Mesothelial cell of epicardium (in vitro differentiated cells): ENCODE results near the gene OR13C9. TPM values are rescaled to one million over a fixed set of nuclear protein-coding genes. Genes with fewer than 3 reads are reported as not detected.
"Not testable (repeated sequence)": the region's sequence is repeated elsewhere in the genome, so short reads cannot be mapped to it uniquely, and the experiment has no call there.

Source experiments
- DNase-seq, 2 experiments: peaks; one replicate each; pipeline ENCODE4 v3.0.0; 2021; ENCODE audit warnings: low spot score in 2 of 2; ENCODE audit not compliant: unreplicated experiment in 2 of 2
- H3K27ac Mint-ChIP-seq: 2 replicates; pipeline ENCODE4 v1.8.0; 2021; ENCODE audit warnings: mixed read lengths
- H3K27me3 Mint-ChIP-seq: 2 replicates; pipeline ENCODE4 v1.8.0; 2021; ENCODE audit warnings: low read depth, mixed read lengths
- H3K36me3 Mint-ChIP-seq: 2 replicates; pipeline ENCODE4 v1.8.0; 2021; ENCODE audit warnings: mixed read lengths
- H3K4me1 Mint-ChIP-seq: 2 replicates; pipeline ENCODE4 v1.8.0; 2021; ENCODE audit warnings: mixed read lengths
- H3K4me3 Mint-ChIP-seq: 2 replicates; pipeline ENCODE4 v1.8.0; 2021; ENCODE audit warnings: mild to moderate bottlenecking, moderate library complexity, mixed read lengths
- H3K9me3 Mint-ChIP-seq: 2 replicates; pipeline ENCODE4 v1.8.0; 2021; ENCODE audit warnings: mixed read lengths
- CTCF ChIP-seq: fragments of 200-600 bp; sonication (generic); IDR thresholded peaks from one replicate; pipeline ENCODE4 v1.5.0; 2021; ENCODE audit warnings: antibody characterized with exemption; ENCODE audit not compliant: unreplicated experiment
- total RNA-seq: library from RNA; stranded (reverse); gene quantifications from 3 replicates; pipeline ENCODE4 v1.2.1, GENCODE V29; 2021

Gene OR13C9
- total RNA-seq, result not detected in 3 replicates

DNA sequence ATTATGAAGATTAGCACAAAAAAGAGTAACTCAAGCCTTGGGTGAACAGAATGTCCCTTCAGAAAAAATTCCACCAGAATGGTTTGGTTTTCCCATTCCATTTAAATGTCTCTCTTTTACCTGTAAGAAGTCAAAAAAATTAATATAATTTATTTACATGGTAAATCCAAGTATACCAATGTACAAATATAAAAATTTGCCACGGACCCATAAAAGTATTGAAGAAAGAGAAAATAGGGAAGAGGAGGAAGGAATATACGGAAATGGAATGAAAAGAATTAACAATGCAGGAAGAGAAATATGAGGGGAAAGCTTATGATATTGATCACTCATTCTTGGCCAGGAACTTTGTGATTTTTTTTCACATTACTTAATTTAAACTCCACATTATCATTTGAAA lies at the start of gene OR13C9:
Gene OR13C9 (minus strand): TSS at position 101 of the 400 bp plus-strand sequence. CDS start 0 bp downstream, at position 101.
- Mint-ChIP-seq H3K4me1 (no peaks in the 10 kb centered on the region), H3K27me3 (no peaks in the 10 kb centered on the region), H3K27ac (no peak within 1 kb of the TSS), H3K9me3 (no peaks in the 10 kb centered on the region), H3K4me3 (no peak within 1 kb of the TSS), H3K36me3 (no peaks in the 10 kb centered on the region)
- DNase-seq, result no peak
- TF ChIP-seq CTCF, result no peak

- Mint-ChIP-seq H3K4me3 (no peak overlapping the region), H3K36me3 (no peaks in the 10 kb centered on the region), H3K9me3 (peaks cover 7% of the 10 kb centered on the region), H3K4me1 (no peaks in the 10 kb centered on the region), H3K27me3 (peaks cover 5% of the 10 kb centered on the region), H3K27ac (no peak overlapping the region)
- no peak for DNase-seq
- no peak for TF ChIP-seq CTCF
These were observed 40.6 kb upstream of the OR13C9 start for GRCh38 chr9:104658496-104659195.

- no peak for DNase-seq
- Mint-ChIP-seq H3K36me3 (no peaks in the 10 kb centered on the region), H3K27ac (no peak overlapping the region), H3K4me1 (no peaks in the 10 kb centered on the region), H3K27me3 (peaks cover 1% of the 10 kb centered on the region), H3K4me3 (no peak overlapping the region), H3K9me3 (peaks cover 35% of the 10 kb centered on the region)
- TF ChIP-seq CTCF, result no peak
These were observed 17.5 kb upstream of the OR13C9 start for GRCh38 chr9:104635456-104635855.

- no peaks in the 10 kb centered on the region for H3K4me1 Mint-ChIP-seq
- TF ChIP-seq CTCF, result no peak
- no peak overlapping the region for H3K27ac Mint-ChIP-seq
- H3K4me3 Mint-ChIP-seq, result no peak overlapping the region
- peaks cover 21% of the 10 kb centered on the region for H3K9me3 Mint-ChIP-seq
- DNase-seq, result no peak
- H3K36me3 Mint-ChIP-seq, result no peaks in the 10 kb centered on the region
- H3K27me3 Mint-ChIP-seq, result peaks cover 1% of the 10 kb centered on the region
These were observed 16.0 kb upstream of the OR13C9 start for GRCh38 chr9:104633976-104634520.

GRCh38 chr9:104625964-104626363 lies 8.0 kb upstream of the OR13C9 start:
- not testable (repeated sequence) for H3K4me1 Mint-ChIP-seq, H3K9me3 Mint-ChIP-seq, DNase-seq, H3K27ac Mint-ChIP-seq, H3K27me3 Mint-ChIP-seq, H3K4me3 Mint-ChIP-seq, H3K36me3 Mint-ChIP-seq

- DNase-seq, result no peak
- Mint-ChIP-seq H3K4me1 (no peaks in the 10 kb centered on the region), H3K27me3 (peaks cover 4% of the 10 kb centered on the region), H3K4me3 (no peak overlapping the region), H3K36me3 (no peaks in the 10 kb centered on the region), H3K27ac (no peak overlapping the region), H3K9me3 (no peaks in the 10 kb centered on the region)
- TF ChIP-seq CTCF, result no peak
These were observed 586 bp downstream of the OR13C9 start for GRCh38 chr9:104617418-104617817.
